HEK293 (cell line): Measurements from ENCODE around the gene SENP2.
A peak's percentile ranks its signal among the peaks of the same experiment; 100 is the strongest.

Experiments used
- HIC1 ChIP-seq: fragments of 450-650 bp; formaldehyde crosslinking; IDR thresholded peaks from 2 replicates; pipeline ENCODE4 v1.5.1; 2016; ENCODE audit warnings: missing biosample characterization, missing genetic modification characterization
- PATZ1 ChIP-seq: fragments of 450-650 bp; formaldehyde crosslinking; IDR thresholded peaks from 2 replicates; pipeline ENCODE4 v1.5.1; 2016; ENCODE audit warnings: missing biosample characterization, missing genetic modification characterization
- PRDM10 ChIP-seq: fragments of 450-650 bp; formaldehyde crosslinking; IDR thresholded peaks from 2 replicates; pipeline ENCODE4 v1.5.1; 2016; ENCODE audit warnings: missing biosample characterization, missing genetic modification characterization
- RBAK ChIP-seq: fragments of 450-650 bp; formaldehyde crosslinking; IDR thresholded peaks from 2 replicates; pipeline ENCODE4 v1.5.1; 2016; ENCODE audit warnings: missing biosample characterization, missing genetic modification characterization
- REST ChIP-seq: fragments of 450-650 bp; formaldehyde crosslinking; IDR thresholded peaks from 2 replicates; pipeline ENCODE4 v1.5.1; 2016; ENCODE audit warnings: missing biosample characterization, missing genetic modification characterization
- SCRT1 ChIP-seq: fragments of 450-650 bp; formaldehyde crosslinking; IDR thresholded peaks from 2 replicates; pipeline ENCODE4 v1.5.1; 2016; ENCODE audit warnings: missing biosample characterization, missing genetic modification characterization, borderline replicate concordance
- SETDB1 ChIP-seq: IDR thresholded peaks from one replicate; pipeline ENCODE4 v1.6.1; 2017; ENCODE audit warnings: mild to moderate bottlenecking, low read length, moderate library complexity, mixed read lengths; ENCODE audit not compliant: insufficient read length
- TRIM28 ChIP-seq: IDR thresholded peaks from 2 replicates; pipeline ENCODE4 v1.6.1; 2011; ENCODE audit warnings: low read length, control low read depth, borderline replicate concordance
- ZFP3 ChIP-seq: fragments of 450-650 bp; formaldehyde crosslinking; IDR thresholded peaks from 2 replicates; pipeline ENCODE4 v1.5.1; 2016; ENCODE audit warnings: low read depth, missing biosample characterization, missing genetic modification characterization
- ZNF114 ChIP-seq: fragments of 450-650 bp; formaldehyde crosslinking; IDR thresholded peaks from 2 replicates; pipeline ENCODE4 v1.5.0; 2017; ENCODE audit warnings: missing biosample characterization, missing genetic modification characterization
- ZNF148 ChIP-seq: fragments of 450-650 bp; formaldehyde crosslinking; IDR thresholded peaks from 2 replicates; pipeline ENCODE4 v1.5.0; 2017; ENCODE audit warnings: missing biosample characterization, missing genetic modification characterization, borderline replicate concordance
- ZNF223 ChIP-seq: fragments of 450-650 bp; formaldehyde crosslinking; IDR thresholded peaks from 2 replicates; pipeline ENCODE4 v1.5.1; 2016; ENCODE audit warnings: missing biosample characterization, missing genetic modification characterization
- ZNF266 ChIP-seq: fragments of 450-650 bp; formaldehyde crosslinking; IDR thresholded peaks from 2 replicates; pipeline ENCODE4 v1.5.1; 2016; ENCODE audit warnings: missing biosample characterization, missing genetic modification characterization, low read depth
- ZNF398 ChIP-seq: fragments of 450-650 bp; formaldehyde crosslinking; IDR thresholded peaks from 2 replicates; pipeline ENCODE4 v1.5.1; 2017; ENCODE audit warnings: missing biosample characterization, missing genetic modification characterization
- ZNF488 ChIP-seq: fragments of 450-650 bp; formaldehyde crosslinking; IDR thresholded peaks from 2 replicates; pipeline ENCODE4 v1.5.1; 2016; ENCODE audit warnings: missing biosample characterization, missing genetic modification characterization
- ZNF514 ChIP-seq: fragments of 450-650 bp; formaldehyde crosslinking; IDR thresholded peaks from 2 replicates; pipeline ENCODE4 v1.5.1; 2016; ENCODE audit warnings: missing biosample characterization, missing genetic modification characterization
- ZNF530 ChIP-seq: fragments of 450-650 bp; formaldehyde crosslinking; IDR thresholded peaks from 2 replicates; pipeline ENCODE4 v1.5.1; 2016; ENCODE audit warnings: low read depth, missing biosample characterization, missing genetic modification characterization
- ZNF571 ChIP-seq: fragments of 450-650 bp; formaldehyde crosslinking; IDR thresholded peaks from 2 replicates; pipeline ENCODE4 v1.5.0; 2017; ENCODE audit warnings: missing biosample characterization, missing genetic modification characterization
- ZNF660 ChIP-seq: fragments of 450-650 bp; IDR thresholded peaks from 2 replicates; pipeline ENCODE4 v1.5.1; 2018; ENCODE audit warnings: missing biosample characterization, mild to moderate bottlenecking, missing genetic modification characterization
- ZNF707 ChIP-seq: fragments of 450-650 bp; formaldehyde crosslinking; IDR thresholded peaks from 2 replicates; pipeline ENCODE4 v1.5.1; 2016; ENCODE audit warnings: missing biosample characterization, missing genetic modification characterization
- ZNF792 ChIP-seq: fragments of 450-650 bp; formaldehyde crosslinking; IDR thresholded peaks from 2 replicates; pipeline ENCODE4 v1.5.1; 2016; ENCODE audit warnings: missing biosample characterization, missing genetic modification characterization

The SENP2 gene

GRCh38 chr3:185585859-185586685 is at the start of gene SENP2 (continued):
- TF ChIP-seq ZNF398 (tag by site-specific recombination): peak; percentile 41; the same call in 1 of the 2 replicates
- no peak for TF ChIP-seq ZFP3 (tag by site-specific recombination)
- TF ChIP-seq ZNF514 (tag by site-specific recombination): no peak
- no peak for TF ChIP-seq TRIM28
- no peak for TF ChIP-seq ZNF571
- no peak for TF ChIP-seq ZNF707 (tag by site-specific recombination)
- peak; percentile 42; the same call in 1 of the 2 replicates for TF ChIP-seq PRDM10
- TF ChIP-seq ZNF488 (tag by site-specific recombination): no peak
- peak; percentile 82 for TF ChIP-seq SCRT1 (tag by site-specific recombination)
- no peak for TF ChIP-seq ZNF530 (tag by site-specific recombination)
- TF ChIP-seq PATZ1 (tag by site-specific recombination): peak; percentile 93
- no peak for TF ChIP-seq ZNF792 (tag by site-specific recombination)
- peak; percentile 83; the same call in 1 of the 2 replicates for TF ChIP-seq HIC1 (tag by site-specific recombination)
- TF ChIP-seq ZNF114: no peak
- TF ChIP-seq ZNF660 (tag by site-specific recombination): peak; percentile 64
- TF ChIP-seq ZNF148 (tag by site-specific recombination): no peak
- TF ChIP-seq ZNF223 (tag by site-specific recombination): no peak
- TF ChIP-seq ZNF266 (tag by site-specific recombination): no peak
- no peak for TF ChIP-seq SETDB1
- 0 out of 2 replicates have a peak, but pooled peaks have one; percentile 26 for TF ChIP-seq REST (tag by site-specific recombination)
- TF ChIP-seq RBAK (tag by site-specific recombination): no peak
